GM12878 (cell line): ENCODE results near the gene APPBP2. TPM values are rescaled to one million over a fixed set of nuclear protein-coding genes. Genes with fewer than 3 reads are reported as not detected.

Source experiments
- ATAC-seq: fragments of 200-7000 bp; cut with Tn5 transposase; 3 replicates; pipeline ENCODE4 v1.9.1; 2020; ENCODE audit warnings: mild to moderate bottlenecking, moderate library complexity
- BruUV-seq: library from RNA; stranded (reverse); fragments of 400-500 nt; replicated peaks from 2 replicates; lab custom pipeline; 2021; lab: Mats Ljungman, UMichigan
- CTCF ChIA-PET: fragments of 300-600 bp; sonication (Branson Sonifier 250); formaldehyde crosslinking; extraction: SDS; loops from one replicate; lab custom pipeline; 2021; ENCODE audit warnings: inconsistent platforms; lab: Yijun Ruan, JAX
- POLR2A ChIA-PET: fragments of 350-600 bp; formaldehyde crosslinking; extraction: SDS; loops from one replicate; lab custom pipeline; 2021; ENCODE audit warnings: inconsistent platforms; lab: Charles Lee
- RAD21 ChIA-PET: fragments of 300-600 bp; sonication (Branson Sonifier 250); formaldehyde crosslinking; loops from one replicate; lab custom pipeline; 2023; ENCODE audit warnings: antibody characterized with exemption; ENCODE audit not compliant: unreplicated experiment; lab: Charles Lee
- SMC1A ChIA-PET: fragments of 300-600 bp; sonication (Branson Sonifier 250); formaldehyde crosslinking; loops from one replicate; lab custom pipeline; 2023; ENCODE audit not compliant: unreplicated experiment, uncharacterized antibody; lab: Charles Lee
- DNase-seq: peaks from one replicate; pipeline ENCODE4 v3.0.0-alpha.2; 2011; ENCODE audit warnings: low read depth, low spot score
- FAIRE-seq: peaks from 3 replicates; lab custom pipeline; 2011; peaks lifted over from hg19 to GRCh38; lab: Jason Lieb, UNC
- H2AFZ ChIP-seq: 2 replicates; pipeline ENCODE4 v1.6.0; 2011; ENCODE audit warnings: low read depth, low read length, control low read depth; ENCODE audit not compliant: control insufficient read depth
- H3K27ac ChIP-seq: 2 replicates; pipeline ENCODE4 v1.5.1; 2011; ENCODE audit warnings: control low read depth; ENCODE audit not compliant: control insufficient read depth, insufficient read depth
- H3K27me3 ChIP-seq, 2 experiments: replicated peaks in 1 of 2; 2 replicates each; pipeline versions ENCODE4 v1.6.0 to v1.6.1; 2011; ENCODE audit warnings: low read length in 1 of 2; ENCODE audit not compliant: control insufficient read depth in 2 of 2, insufficient read depth in 2 of 2
- H3K36me3 ChIP-seq, 2 experiments: 2 replicates each; pipeline ENCODE4 v1.5.1; 2011; ENCODE audit warnings: low read length in 1 of 2; ENCODE audit not compliant: control insufficient read depth in 2 of 2, insufficient read depth in 2 of 2
- H3K4me1 ChIP-seq: 2 replicates; pipeline ENCODE4 v1.6.1; 2011; ENCODE audit warnings: mild to moderate bottlenecking, low read length, moderate library complexity, mixed read lengths; ENCODE audit not compliant: control insufficient read depth, insufficient read depth
- H3K4me2 ChIP-seq: 2 replicates; pipeline ENCODE4 v1.6.0; 2011; ENCODE audit warnings: control low read depth; ENCODE audit not compliant: control insufficient read depth, insufficient read depth
- H3K4me3 ChIP-seq: fragments of 200-600 bp; sonication (generic); 2 replicates; pipeline ENCODE4 v1.5.1; 2016
- H3K79me2 ChIP-seq: 2 replicates; pipeline ENCODE4 v1.6.0; 2011; ENCODE audit warnings: low read length; ENCODE audit not compliant: control insufficient read depth, insufficient read depth
- H3K9ac ChIP-seq: 2 replicates; pipeline ENCODE4 v1.8.0; 2011; ENCODE audit warnings: low read length, control low read depth, mixed read lengths; ENCODE audit not compliant: control insufficient read depth, insufficient read depth
- H3K9me3 ChIP-seq: replicated peaks from 3 replicates; pipeline ENCODE4 v1.5.1; 2011; ENCODE audit warnings: mild to moderate bottlenecking, low read length; ENCODE audit not compliant: control insufficient read depth, insufficient read depth
- H4K20me1 ChIP-seq: 2 replicates; pipeline ENCODE4 v1.6.0; 2011; ENCODE audit not compliant: control insufficient read depth, insufficient read depth
- ATF7 ChIP-seq: fragments of 450-650 bp; IDR thresholded peaks from 2 replicates; pipeline ENCODE4 v1.6.1; 2016; ENCODE audit warnings: low read depth, mild to moderate bottlenecking
- CHD1 ChIP-seq: IDR thresholded peaks from 2 replicates; pipeline ENCODE4 v1.6.1; 2012; ENCODE audit warnings: low read depth, low read length, improper control_type of control experiment
- CREB1 ChIP-seq: IDR thresholded peaks from 2 replicates; pipeline ENCODE4 v1.6.1; 2012; ENCODE audit warnings: low read depth, mild to moderate bottlenecking, inconsistent platforms
- CREM ChIP-seq: IDR thresholded peaks from 2 replicates; pipeline ENCODE4 v1.6.1; 2014; ENCODE audit warnings: antibody characterized with exemption, low read depth
- GABPA ChIP-seq: IDR thresholded peaks from 2 replicates; pipeline ENCODE4 v1.6.1; 2014; ENCODE audit warnings: antibody characterized with exemption, low read depth, mild to moderate bottlenecking, inconsistent platforms
- HDAC2 ChIP-seq: fragments of 200-600 bp; sonication (generic); IDR thresholded peaks from 2 replicates; pipeline ENCODE4 v1.6.1; 2017
- JUNB ChIP-seq: IDR thresholded peaks from 2 replicates; pipeline ENCODE4 v1.6.1; 2016; ENCODE audit warnings: antibody characterized with exemption, mild to moderate bottlenecking
- PBX3 ChIP-seq: IDR thresholded peaks from 2 replicates; pipeline ENCODE4 v1.6.1; 2011; ENCODE audit warnings: mild to moderate bottlenecking, low read depth, low read length, moderate library complexity; ENCODE audit not compliant: insufficient replicate concordance
- POLR2AphosphoS2 ChIP-seq: IDR thresholded peaks from 2 replicates; pipeline ENCODE4 v1.6.1; 2011; ENCODE audit warnings: low read depth, mild to moderate bottlenecking, low read length, improper control_type of control experiment, moderate library complexity
- RAD21 ChIP-seq: IDR thresholded peaks from 2 replicates; pipeline ENCODE4 v1.6.1; 2011; ENCODE audit warnings: mild to moderate bottlenecking, low read depth, low read length, moderate library complexity; ENCODE audit not compliant: insufficient read depth
- SMAD1 ChIP-seq: fragments of 450-650 bp; IDR thresholded peaks from 2 replicates; pipeline ENCODE4 v1.6.1; 2018; ENCODE audit warnings: mild to moderate bottlenecking, low read depth; ENCODE audit not compliant: partially characterized antibody
- USF2 ChIP-seq: IDR thresholded peaks from 2 replicates; pipeline ENCODE4 v1.6.1; 2011; ENCODE audit warnings: low read depth, low read length, improper control_type of control experiment, borderline replicate concordance
- ZNF217 ChIP-seq: fragments of 450-650 bp; IDR thresholded peaks from 2 replicates; pipeline ENCODE4 v1.6.1; 2017; ENCODE audit warnings: antibody characterized with exemption, mild to moderate bottlenecking
- ZNF622 ChIP-seq: fragments of 450-650 bp; IDR thresholded peaks from 2 replicates; pipeline ENCODE4 v1.6.1; 2017; ENCODE audit warnings: mild to moderate bottlenecking, inconsistent platforms
- WGBS: methylation state at CpG from one replicate; pipeline ENCODE4 v1.1.6; 2016; ENCODE audit warnings: low lambda C conversion rate; ENCODE audit not compliant: insufficient replicate concordance, insufficient coverage; ENCODE audit errors: missing lambda C conversion rate; 5-methylcytosine and 5-hydroxymethylcytosine counted together
- in situ Hi-C: fragments of 300-500 bp; cut with MboI; formaldehyde crosslinking; loops from 9 replicates; pipeline ENCODE4 v1.14.3; 2018; ENCODE audit warnings: mixed read lengths
- intact Hi-C: fragments of 100-400 bp; cut with micrococcal nuclease; formaldehyde crosslinking; loops from one replicate; pipeline ENCODE4 v1.14.2; 2022; ENCODE audit not compliant: unreplicated experiment
- polyA plus RNA-seq, 11 experiments: library from polyadenylated mRNA; depleted of rRNA in 4 of 11; unstranded in 6 of 11; stranded (reverse) in 5 of 11; fragments of >200 nt; fragmentation: Nextera tagmentation in 4 of 11; fragmentation: Illumina TruSeq in 1 of 11; extraction: Ambion mirVana in 4 of 11; extraction: Trizol in 1 of 11; gene quantifications; 1 replicate in 1 of 11; 2 replicates in 10 of 11; pipeline versions ENCODE4 v1.2.1 to v1.2.3, GENCODE V29; 2011 to 2016; ENCODE audit warnings: inconsistent platforms in 2 of 11, missing spikeins in 2 of 11, low read depth in 1 of 11
- total RNA-seq, 4 experiments: library from RNA; depleted of rRNA in 3 of 4; stranded (reverse); fragments of >200 nt in 3 of 4; fragmentation: Illumina TruSeq in 1 of 4; extraction: Trizol in 1 of 4; gene quantifications; 2 replicates each; pipeline versions ENCODE4 v1.2.1 to v1.2.3, GENCODE V29; 2013 to 2021

The APPBP2 gene
- total and polyA plus RNA-seq, 10 of the 15 experiments (the other 5 are each of a cell fraction or from before 2014, with no cell fraction given): 4.3 to 30.8 (median 13.1) TPM

- TF ChIP-seq CHD1 (no peak), ZNF217 (no peak), RAD21 (no peak), HDAC2 (no peak), ZNF622 (no peak), USF2 (no peak), POLR2AphosphoS2 (no peak), PBX3 (no peak), GABPA (no peak)
These were observed 83.5 kb downstream of the APPBP2 start (continued) for GRCh38 chr17:60442271-60443173.

GRCh38 chr17:60439501-60439900, 86.5 kb downstream of the APPBP2 start:
- RAD21 ChIA-PET: interaction anchor here (1.1 kb wide), 1 partner anchor 53 kb away, joined by 3 read pairs; no protein-coding TSS in a partner anchor
- H3K4me3 ChIP-seq: no peak overlapping the region
- H4K20me1 ChIP-seq: no peaks in the 10 kb centered on the region
- FAIRE-seq (peak; percentile 7), ATAC-seq (peak; percentile 69), DNase-seq (no peak)
- H3K4me1 ChIP-seq: peaks cover 13% of the 10 kb centered on the region
- H3K27me3 ChIP-seq: no peaks in the 10 kb centered on the region
- BruUV-seq: no TSS peak
- WGBS: 3% methylated on average over 2 of the region's 2 CpGs
- CTCF ChIA-PET: interaction anchor here (0.6 to 0.7 kb wide), 2 partner anchors 145 to 208 kb away, joined by 3 to 4 read pairs; no protein-coding TSS in a partner anchor
- H3K36me3 ChIP-seq: no peaks in the 10 kb centered on the region
- SMC1A ChIA-PET: interaction anchor here (0.9 to 1.7 kb wide), 3 partner anchors 208 to 298 kb away, joined by 3 to 6 read pairs (median 5); no protein-coding TSS in a partner anchor
- in situ Hi-C loops: no loop called here
- TF ChIP-seq ATF7 (peak; percentile 33; the same call in 1 of the 2 replicates), SMAD1 (no peak), JUNB (peak; percentile 20; the same call in 1 of the 2 replicates), CREM (peak; percentile 74), CREB1 (peak; percentile 87)
- TF ChIP-seq, all 136 proteins: peak for 4
- peak overlapping the region; percentile 44 for H3K4me2 ChIP-seq
- no peak overlapping the region for H3K9ac ChIP-seq
- no peaks in the 10 kb centered on the region for H3K79me2 ChIP-seq
- no peaks in the 10 kb centered on the region; the same call in 2 of the 3 replicates for H3K9me3 ChIP-seq
- peak overlapping the region; percentile 3; the same call in 1 of the 2 replicates for H3K27ac ChIP-seq
- POLR2A ChIA-PET: interaction anchor here (1.0 kb wide), 1 partner anchor 30 kb away, joined by 10 read pairs; no protein-coding TSS in a partner anchor
- intact Hi-C loops: no loop called here
- no peak overlapping the region; the same call in none of the 2 replicates for H2AFZ ChIP-seq
